ENCODE measurements around the gene SNAPC5. TPM values are rescaled to one million over a fixed set of nuclear protein-coding genes. Genes with fewer than 3 reads are reported as not detected.

The SNAPC5 gene
- total and polyA plus RNA-seq, 2 of the 13 experiments (the other 11 are each of a cell fraction or from before 2014, with no cell fraction given): 14.8 to 36.2 TPM

DNA sequence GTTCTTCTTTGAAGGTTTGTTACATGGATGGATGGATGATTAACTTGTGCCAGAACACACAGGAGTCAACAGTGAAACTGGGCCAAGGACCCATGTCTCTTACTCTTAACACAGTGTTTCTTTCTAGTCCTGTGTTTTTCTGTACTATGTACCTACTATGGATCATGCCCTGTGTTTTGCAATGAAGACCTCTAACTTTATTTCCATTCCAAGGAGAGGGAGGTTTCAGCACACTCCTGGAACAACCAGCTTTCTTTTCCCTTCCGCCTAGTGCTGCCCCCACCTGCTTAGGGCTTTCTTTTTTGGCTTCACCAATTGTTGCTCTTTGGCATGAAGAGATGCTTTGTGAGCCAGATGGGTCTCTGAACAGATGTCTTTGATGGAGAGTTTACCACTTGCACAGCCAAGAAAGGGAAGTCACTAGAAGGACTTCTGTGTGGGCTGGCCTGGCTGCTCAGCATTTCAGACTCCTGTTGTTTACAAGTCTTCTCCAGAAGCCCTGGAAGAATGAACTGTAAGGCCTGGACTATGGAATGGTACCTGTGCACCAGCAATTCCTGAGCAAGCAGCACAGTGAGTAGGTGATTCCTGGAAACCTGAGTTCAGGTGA is 44.5 kb downstream of the SNAPC5 start (continued):
- TF ChIP-seq, protein P1, sequence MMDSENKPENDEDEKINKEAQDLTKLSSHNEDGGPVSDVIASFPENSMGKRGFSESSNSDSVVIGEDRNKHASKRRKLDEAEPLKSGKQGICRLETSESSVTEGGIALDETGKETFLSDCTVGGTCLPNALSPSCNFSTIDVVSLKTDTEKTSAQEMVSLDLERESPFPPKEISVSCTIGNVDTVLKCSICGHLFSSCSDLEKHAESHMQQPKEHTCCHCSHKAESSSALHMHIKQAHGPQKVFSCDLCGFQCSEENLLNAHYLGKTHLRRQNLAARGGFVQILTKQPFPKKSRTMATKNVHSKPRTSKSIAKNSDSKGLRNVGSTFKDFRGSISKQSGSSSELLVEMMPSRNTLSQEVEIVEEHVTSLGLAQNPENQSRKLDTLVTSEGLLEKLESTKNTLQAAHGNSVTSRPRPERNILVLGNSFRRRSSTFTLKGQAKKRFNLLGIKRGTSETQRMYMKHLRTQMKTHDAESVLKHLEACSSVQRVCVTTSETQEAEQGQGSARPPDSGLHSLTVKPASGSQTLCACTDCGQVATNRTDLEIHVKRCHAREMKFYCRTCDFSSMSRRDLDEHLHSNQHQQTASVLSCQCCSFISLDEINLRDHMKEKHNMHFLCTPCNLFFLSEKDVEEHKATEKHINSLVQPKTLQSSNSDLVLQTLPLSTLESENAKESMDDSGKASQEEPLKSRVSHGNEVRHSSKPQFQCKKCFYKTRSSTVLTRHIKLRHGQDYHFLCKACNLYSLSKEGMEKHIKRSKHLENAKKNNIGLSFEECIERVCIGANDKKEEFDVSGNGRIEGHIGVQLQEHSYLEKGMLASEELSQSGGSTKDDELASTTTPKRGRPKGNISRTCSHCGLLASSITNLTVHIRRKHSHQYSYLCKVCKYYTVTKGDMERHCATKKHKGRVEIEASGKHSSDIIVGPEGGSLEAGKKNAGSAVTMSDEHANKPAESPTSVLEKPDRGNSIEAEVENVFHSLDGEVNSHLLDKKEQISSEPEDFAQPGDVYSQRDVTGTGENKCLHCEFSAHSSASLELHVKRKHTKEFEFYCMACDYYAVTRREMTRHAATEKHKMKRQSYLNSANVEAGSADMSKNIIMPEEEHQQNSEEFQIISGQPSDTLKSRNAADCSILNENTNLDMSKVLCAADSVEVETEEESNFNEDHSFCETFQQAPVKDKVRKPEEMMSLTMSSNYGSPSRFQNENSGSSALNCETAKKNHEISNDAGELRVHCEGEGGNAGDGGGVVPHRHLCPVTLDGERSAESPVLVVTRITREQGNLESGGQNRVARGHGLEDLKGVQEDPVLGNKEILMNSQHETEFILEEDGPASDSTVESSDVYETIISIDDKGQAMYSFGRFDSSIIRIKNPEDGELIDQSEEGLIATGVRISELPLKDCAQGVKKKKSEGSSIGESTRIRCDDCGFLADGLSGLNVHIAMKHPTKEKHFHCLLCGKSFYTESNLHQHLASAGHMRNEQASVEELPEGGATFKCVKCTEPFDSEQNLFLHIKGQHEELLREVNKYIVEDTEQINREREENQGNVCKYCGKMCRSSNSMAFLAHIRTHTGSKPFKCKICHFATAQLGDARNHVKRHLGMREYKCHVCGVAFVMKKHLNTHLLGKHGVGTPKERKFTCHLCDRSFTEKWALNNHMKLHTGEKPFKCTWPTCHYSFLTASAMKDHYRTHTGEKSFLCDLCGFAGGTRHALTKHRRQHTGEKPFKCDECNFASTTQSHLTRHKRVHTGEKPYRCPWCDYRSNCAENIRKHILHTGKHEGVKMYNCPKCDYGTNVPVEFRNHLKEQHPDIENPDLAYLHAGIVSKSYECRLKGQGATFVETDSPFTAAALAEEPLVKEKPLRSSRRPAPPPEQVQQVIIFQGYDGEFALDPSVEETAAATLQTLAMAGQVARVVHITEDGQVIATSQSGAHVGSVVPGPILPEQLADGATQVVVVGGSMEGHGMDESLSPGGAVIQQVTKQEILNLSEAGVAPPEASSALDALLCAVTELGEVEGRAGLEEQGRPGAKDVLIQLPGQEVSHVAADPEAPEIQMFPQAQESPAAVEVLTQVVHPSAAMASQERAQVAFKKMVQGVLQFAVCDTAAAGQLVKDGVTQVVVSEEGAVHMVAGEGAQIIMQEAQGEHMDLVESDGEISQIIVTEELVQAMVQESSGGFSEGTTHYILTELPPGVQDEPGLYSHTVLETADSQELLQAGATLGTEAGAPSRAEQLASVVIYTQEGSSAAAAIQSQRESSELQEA (CRISPR knock-in tag; IDR thresholded peaks at IDR 0.05; ENCODE audit: not compliant biosample characterization): no peak
- TF ChIP-seq PITX1 (CRISPR knock-in tag; IDR thresholded peaks at IDR 0.05): no peak
- TF ChIP-seq, protein P2, sequence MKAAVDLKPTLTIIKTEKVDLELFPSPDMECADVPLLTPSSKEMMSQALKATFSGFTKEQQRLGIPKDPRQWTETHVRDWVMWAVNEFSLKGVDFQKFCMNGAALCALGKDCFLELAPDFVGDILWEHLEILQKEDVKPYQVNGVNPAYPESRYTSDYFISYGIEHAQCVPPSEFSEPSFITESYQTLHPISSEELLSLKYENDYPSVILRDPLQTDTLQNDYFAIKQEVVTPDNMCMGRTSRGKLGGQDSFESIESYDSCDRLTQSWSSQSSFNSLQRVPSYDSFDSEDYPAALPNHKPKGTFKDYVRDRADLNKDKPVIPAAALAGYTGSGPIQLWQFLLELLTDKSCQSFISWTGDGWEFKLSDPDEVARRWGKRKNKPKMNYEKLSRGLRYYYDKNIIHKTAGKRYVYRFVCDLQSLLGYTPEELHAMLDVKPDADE (CRISPR knock-in tag; IDR thresholded peaks at IDR 0.05): no peak
- peak; percentile 82; the same call in 1 of the 2 replicates for TF ChIP-seq CEBPB (IDR thresholded peaks at IDR 0.05; ENCODE audit: borderline replicate concordance, low read depth, low read length)
- TF ChIP-seq, protein P3, sequence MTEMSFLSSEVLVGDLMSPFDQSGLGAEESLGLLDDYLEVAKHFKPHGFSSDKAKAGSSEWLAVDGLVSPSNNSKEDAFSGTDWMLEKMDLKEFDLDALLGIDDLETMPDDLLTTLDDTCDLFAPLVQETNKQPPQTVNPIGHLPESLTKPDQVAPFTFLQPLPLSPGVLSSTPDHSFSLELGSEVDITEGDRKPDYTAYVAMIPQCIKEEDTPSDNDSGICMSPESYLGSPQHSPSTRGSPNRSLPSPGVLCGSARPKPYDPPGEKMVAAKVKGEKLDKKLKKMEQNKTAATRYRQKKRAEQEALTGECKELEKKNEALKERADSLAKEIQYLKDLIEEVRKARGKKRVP (CRISPR knock-in tag; IDR thresholded peaks at IDR 0.05): no peak
- no peak for TF ChIP-seq ZNF703 (CRISPR knock-in tag; IDR thresholded peaks at IDR 0.05; ENCODE audit: borderline replicate concordance)
- TF ChIP-seq ZMYM3 (CRISPR knock-in tag; IDR thresholded peaks at IDR 0.05): no peak
- TF ChIP-seq, protein P4, sequence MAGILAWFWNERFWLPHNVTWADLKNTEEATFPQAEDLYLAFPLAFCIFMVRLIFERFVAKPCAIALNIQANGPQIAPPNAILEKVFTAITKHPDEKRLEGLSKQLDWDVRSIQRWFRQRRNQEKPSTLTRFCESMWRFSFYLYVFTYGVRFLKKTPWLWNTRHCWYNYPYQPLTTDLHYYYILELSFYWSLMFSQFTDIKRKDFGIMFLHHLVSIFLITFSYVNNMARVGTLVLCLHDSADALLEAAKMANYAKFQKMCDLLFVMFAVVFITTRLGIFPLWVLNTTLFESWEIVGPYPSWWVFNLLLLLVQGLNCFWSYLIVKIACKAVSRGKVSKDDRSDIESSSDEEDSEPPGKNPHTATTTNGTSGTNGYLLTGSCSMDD (CRISPR knock-in tag; IDR thresholded peaks at IDR 0.05): no peak
- TF ChIP-seq ZEB1 (IDR thresholded peaks at IDR 0.05; ENCODE audit: insufficient replicate concordance, low read depth): no peak
- TF ChIP-seq, protein P5, sequence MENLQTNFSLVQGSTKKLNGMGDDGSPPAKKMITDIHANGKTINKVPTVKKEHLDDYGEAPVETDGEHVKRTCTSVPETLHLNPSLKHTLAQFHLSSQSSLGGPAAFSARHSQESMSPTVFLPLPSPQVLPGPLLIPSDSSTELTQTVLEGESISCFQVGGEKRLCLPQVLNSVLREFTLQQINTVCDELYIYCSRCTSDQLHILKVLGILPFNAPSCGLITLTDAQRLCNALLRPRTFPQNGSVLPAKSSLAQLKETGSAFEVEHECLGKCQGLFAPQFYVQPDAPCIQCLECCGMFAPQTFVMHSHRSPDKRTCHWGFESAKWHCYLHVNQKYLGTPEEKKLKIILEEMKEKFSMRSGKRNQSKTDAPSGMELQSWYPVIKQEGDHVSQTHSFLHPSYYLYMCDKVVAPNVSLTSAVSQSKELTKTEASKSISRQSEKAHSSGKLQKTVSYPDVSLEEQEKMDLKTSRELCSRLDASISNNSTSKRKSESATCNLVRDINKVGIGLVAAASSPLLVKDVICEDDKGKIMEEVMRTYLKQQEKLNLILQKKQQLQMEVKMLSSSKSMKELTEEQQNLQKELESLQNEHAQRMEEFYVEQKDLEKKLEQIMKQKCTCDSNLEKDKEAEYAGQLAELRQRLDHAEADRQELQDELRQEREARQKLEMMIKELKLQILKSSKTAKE (CRISPR knock-in tag; IDR thresholded peaks at IDR 0.05; ENCODE audit: borderline replicate concordance): no peak
- no peak; the same call in 1 of the 2 replicates for TF ChIP-seq ATF1 (CRISPR knock-in tag; IDR thresholded peaks at IDR 0.05)
- no peak for TF ChIP-seq ZZZ3 (CRISPR knock-in tag; IDR thresholded peaks at IDR 0.05; ENCODE audit: borderline replicate concordance)
- no peak for TF ChIP-seq SALL2 (CRISPR knock-in tag; IDR thresholded peaks at IDR 0.05)
- peak; percentile 58; the same call in 1 of the 2 replicates for TF ChIP-seq FOXK1 (CRISPR knock-in tag; IDR thresholded peaks at IDR 0.05; ENCODE audit: borderline replicate concordance, low read depth)

Measured in HepG2 (cell line).